Epithelial cell of proximal tubule (primary cell): ENCODE measurements around the gene ALAS1. TPM values are rescaled to one million over a fixed set of nuclear protein-coding genes. Genes with fewer than 3 reads are reported as not detected.

Experiments
- DNase-seq: peaks from one replicate; pipeline ENCODE4 v3.0.0-alpha.2; 2011; ENCODE audit warnings: low read depth
- H3K4me3 ChIP-seq: 2 replicates; pipeline ENCODE4 v1.5.1; 2011; ENCODE audit warnings: low read depth, mild to moderate bottlenecking, low read length
- CTCF ChIP-seq: conservative IDR thresholded peaks from 2 replicates; pipeline ENCODE4 v1.5.1; 2012; ENCODE audit warnings: low read depth, mild to moderate bottlenecking, low read length
- total RNA-seq: library from RNA; depleted of rRNA; stranded (reverse); fragments of >200 nt; gene quantifications from 2 replicates; pipeline ENCODE4 v1.2.3, GENCODE V29; 2015

The ALAS1 gene
- total RNA-seq, 1 donor from 2014 or later: 56.3 TPM

GRCh38 chr3:52231502-52232278, 33.7 kb downstream of the ALAS1 start:
- no peak for DNase-seq
- TF ChIP-seq CTCF: peak; percentile 88
- H3K4me3 ChIP-seq: no peak overlapping the region

- no peak overlapping the region for H3K4me3 ChIP-seq
- TF ChIP-seq CTCF: peak; percentile 22
- DNase-seq: no peak
Measured at GRCh38 chr3:52232279-52233107, 34.5 kb downstream of the ALAS1 start.

- no peak for DNase-seq
- no peak overlapping the region for H3K4me3 ChIP-seq
- no peak for TF ChIP-seq CTCF
Measured at GRCh38 chr3:52233108-52233591, 35.2 kb downstream of the ALAS1 start.

GRCh38 chr3:52233968-52234367, 36.0 kb downstream of the ALAS1 start:
- no peak for TF ChIP-seq CTCF
- DNase-seq: no peak
- H3K4me3 ChIP-seq: no peak overlapping the region

GRCh38 chr3:52234516-52235447, 36.8 kb downstream of the ALAS1 start:
- no peak overlapping the region for H3K4me3 ChIP-seq
- no peak for DNase-seq
- no peak for TF ChIP-seq CTCF

GRCh38 chr3:52236424-52236886, 38.5 kb downstream of the ALAS1 start:
- no peak for TF ChIP-seq CTCF
- no peak for DNase-seq
- H3K4me3 ChIP-seq: peak overlapping the region; percentile 96
